Measurements from ENCODE around the gene HNRNPA3. TPM values are rescaled to one million over a fixed set of nuclear protein-coding genes. Genes with fewer than 3 reads are reported as not detected.
"Not testable (repeated sequence)": the region's sequence is repeated elsewhere in the genome, so short reads cannot be mapped to it uniquely, and the experiment has no call there.

The HNRNPA3 gene
- total RNA-seq, 1 donor from 2014 or later: 136 TPM

GRCh38 chr2:177245010-177245422 is 32.4 kb downstream of the HNRNPA3 start:
- peak overlapping the region; percentile 95 for H3K27ac Mint-ChIP-seq (ENCODE audit: unreplicated experiment)
- no peaks in the 10 kb centered on the region for H3K9me3 Mint-ChIP-seq (ENCODE audit: unreplicated experiment)
- TF ChIP-seq CTCF (IDR thresholded peaks at IDR 0.05): no peak
- DNase-seq (ENCODE audit: extremely low spot score, unreplicated experiment): no peak
- H3K4me1 Mint-ChIP-seq (ENCODE audit: unreplicated experiment): peaks cover 77% of the 10 kb centered on the region
- peaks cover 11% of the 10 kb centered on the region for H3K36me3 Mint-ChIP-seq (ENCODE audit: unreplicated experiment)
- no peaks in the 10 kb centered on the region for H3K27me3 Mint-ChIP-seq (ENCODE audit: unreplicated experiment)
- peak overlapping the region; percentile 52 for H3K4me3 Mint-ChIP-seq (ENCODE audit: unreplicated experiment)

GRCh38 chr2:177246000-177246399 is 33.4 kb downstream of the HNRNPA3 start:
- no peaks in the 10 kb centered on the region for H3K27me3 Mint-ChIP-seq (ENCODE audit: unreplicated experiment)
- H3K36me3 Mint-ChIP-seq (ENCODE audit: unreplicated experiment): peaks cover 7% of the 10 kb centered on the region
- H3K4me1 Mint-ChIP-seq (ENCODE audit: unreplicated experiment): peaks cover 77% of the 10 kb centered on the region
- no peaks in the 10 kb centered on the region for H3K9me3 Mint-ChIP-seq (ENCODE audit: unreplicated experiment)
- H3K4me3 Mint-ChIP-seq (ENCODE audit: unreplicated experiment): no peak overlapping the region
- no peak for DNase-seq (ENCODE audit: extremely low spot score, unreplicated experiment)
- H3K27ac Mint-ChIP-seq (ENCODE audit: unreplicated experiment): peak overlapping the region; percentile 95
- TF ChIP-seq CTCF (IDR thresholded peaks at IDR 0.05): no peak

DNA sequence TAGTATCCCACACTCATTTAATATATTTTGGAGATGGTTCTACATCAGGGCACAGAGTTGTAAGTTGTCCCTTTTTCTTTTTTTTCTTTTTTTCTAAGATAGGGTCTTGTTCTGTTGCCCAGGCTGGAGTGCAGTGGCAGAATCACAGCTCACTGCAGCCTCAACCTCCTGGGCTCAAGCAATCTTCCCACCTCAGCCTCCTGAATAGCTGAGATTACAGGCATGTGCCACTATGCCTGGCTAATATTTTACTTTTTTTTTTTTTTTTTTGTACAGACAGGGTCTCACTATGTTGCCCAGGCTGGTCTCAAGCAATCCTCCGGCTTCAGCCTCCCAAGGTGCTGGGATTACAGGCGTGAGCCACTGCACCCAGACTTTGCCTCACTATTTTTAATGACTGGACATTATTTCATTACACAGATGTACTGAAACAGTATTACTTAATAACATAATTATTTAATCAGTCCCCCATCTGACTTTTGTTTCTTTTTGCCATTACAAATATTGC is 34.0 kb downstream of the HNRNPA3 start:
- H3K4me1 Mint-ChIP-seq (ENCODE audit: unreplicated experiment): peaks cover 77% of the 10 kb centered on the region

DNA sequence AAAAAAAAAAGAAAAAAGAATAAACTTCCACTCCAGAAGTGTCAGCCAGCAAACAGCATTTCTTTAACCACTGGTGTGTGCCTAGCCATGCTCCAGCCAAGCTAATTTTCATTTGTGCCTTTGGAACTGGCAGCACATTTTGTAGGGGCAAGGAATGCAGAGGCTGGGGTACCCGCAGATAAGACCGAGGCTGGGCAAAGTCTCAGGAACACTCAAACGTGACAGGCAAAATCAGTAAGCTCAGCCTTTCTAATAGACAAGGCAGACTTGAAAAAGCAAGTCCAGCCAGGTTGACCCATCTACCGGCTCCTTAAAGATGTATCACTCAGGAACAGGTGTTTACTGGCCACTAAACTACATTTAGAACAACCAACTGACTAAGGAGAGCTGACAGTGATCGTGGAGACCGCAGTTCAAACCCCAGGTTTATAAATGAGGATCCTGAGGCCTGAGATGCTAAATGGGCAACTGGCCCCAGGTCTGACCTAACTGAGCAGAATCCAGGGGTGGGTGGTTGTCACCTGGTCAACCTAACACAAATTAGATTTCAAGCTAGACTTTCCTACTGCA is 35.2 kb downstream of the HNRNPA3 start:
- no peak for TF ChIP-seq CTCF (IDR thresholded peaks at IDR 0.05)
- Mint-ChIP-seq H3K27me3 (ENCODE audit: unreplicated experiment) (no peaks in the 10 kb centered on the region), H3K27ac (ENCODE audit: unreplicated experiment) (no peak overlapping the region), H3K4me1 (ENCODE audit: unreplicated experiment) (peaks cover 74% of the 10 kb centered on the region), H3K36me3 (ENCODE audit: unreplicated experiment) (peaks cover 9% of the 10 kb centered on the region), H3K9me3 (ENCODE audit: unreplicated experiment) (no peaks in the 10 kb centered on the region), H3K4me3 (ENCODE audit: unreplicated experiment) (no peak overlapping the region)
- DNase-seq (ENCODE audit: extremely low spot score, unreplicated experiment): no peak

More for the DNA sequence above, 34.0 kb downstream of the HNRNPA3 start:
- DNase-seq (ENCODE audit: extremely low spot score, unreplicated experiment); H3K9me3 Mint-ChIP-seq (ENCODE audit: unreplicated experiment); H3K36me3 Mint-ChIP-seq (ENCODE audit: unreplicated experiment); H3K4me3 Mint-ChIP-seq (ENCODE audit: unreplicated experiment); H3K27me3 Mint-ChIP-seq (ENCODE audit: unreplicated experiment): not testable (repeated sequence)
- H3K27ac Mint-ChIP-seq (ENCODE audit: unreplicated experiment): peak overlapping the region; percentile 95

- Mint-ChIP-seq H3K27me3 (ENCODE audit: unreplicated experiment) (no peaks in the 10 kb centered on the region), H3K9me3 (ENCODE audit: unreplicated experiment) (no peaks in the 10 kb centered on the region), H3K27ac (ENCODE audit: unreplicated experiment) (peak overlapping the region; percentile 50), H3K36me3 (ENCODE audit: unreplicated experiment) (peaks cover 16% of the 10 kb centered on the region), H3K4me1 (ENCODE audit: unreplicated experiment) (peaks cover 76% of the 10 kb centered on the region), H3K4me3 (ENCODE audit: unreplicated experiment) (no peak overlapping the region)
- DNase-seq (ENCODE audit: extremely low spot score, unreplicated experiment): no peak
- TF ChIP-seq CTCF (IDR thresholded peaks at IDR 0.05): no peak
These were observed 36.4 kb downstream of the HNRNPA3 start for GRCh38 chr2:177249038-177249437.
